HG03378 (cell line): Measurements from ENCODE around the gene FXYD7.
"Not testable (repeated sequence)": the region's sequence is repeated elsewhere in the genome, so short reads cannot be mapped to it uniquely, and the experiment has no call there.

Experiments
- ATAC-seq: cut with Tn5 transposase; IDR thresholded peaks from one replicate; pipeline ENCODE4 v1.9.1; 2021; ENCODE audit warnings: mild to moderate bottlenecking, moderate library complexity; ENCODE audit not compliant: unreplicated experiment

Gene FXYD7

GRCh38 chr19:35142606-35143230 is 337 bp upstream of the FXYD7 start:
- ATAC-seq: no peak

GRCh38 chr19:35143818-35144217 is 763 bp downstream of the FXYD7 start:
- ATAC-seq: no peak

GRCh38 chr19:35144259-35144599 is 1.2 kb downstream of the FXYD7 start:
- ATAC-seq: no peak

- ATAC-seq: no peak
Observed at GRCh38 chr19:35144600-35145436, 1.8 kb downstream of the FXYD7 start.

- no peak for ATAC-seq
Observed at GRCh38 chr19:35146746-35147459, 3.8 kb downstream of the FXYD7 start.

GRCh38 chr19:35149463-35149862 is 6.4 kb downstream of the FXYD7 start:
- ATAC-seq: no peak

GRCh38 chr19:35150445-35150844 is 7.4 kb downstream of the FXYD7 start:
- no peak for ATAC-seq

GRCh38 chr19:35151273-35152065 is 8.4 kb downstream of the FXYD7 start:
- no peak for ATAC-seq

GRCh38 chr19:35153129-35153522 is 10.1 kb downstream of the FXYD7 start:
- ATAC-seq: not testable (repeated sequence)

GRCh38 chr19:35153701-35154524 is 10.9 kb downstream of the FXYD7 start:
- no peak for ATAC-seq

GRCh38 chr19:35154525-35155406 is 11.7 kb downstream of the FXYD7 start, which contains the start of gene FXYD5:
Gene FXYD5 (plus strand): TSS chr19:35154735. CDS start chr19:35155551, 816 bp downstream.
- no peak for ATAC-seq

- ATAC-seq: no peak
Observed at GRCh38 chr19:35155441-35155840, 12.4 kb downstream of the FXYD7 start.

GRCh38 chr19:35155981-35156672 is 13.1 kb downstream of the FXYD7 start:
- no peak for ATAC-seq

GRCh38 chr19:35156673-35157014 is 13.6 kb downstream of the FXYD7 start:
- ATAC-seq: no peak

- ATAC-seq: no peak
Observed at GRCh38 chr19:35157431-35157830, 14.4 kb downstream of the FXYD7 start.

- no peak for ATAC-seq
Observed at GRCh38 chr19:35159606-35160005, 16.6 kb downstream of the FXYD7 start.

GRCh38 chr19:35160629-35161433 is 17.8 kb downstream of the FXYD7 start:
- no peak for ATAC-seq

GRCh38 chr19:35161434-35161743 is 18.3 kb downstream of the FXYD7 start:
- ATAC-seq: no peak
